Suprapubic skin (tissue), 4 donors: Measurements from ENCODE around the gene RAPGEF6. TPM values are rescaled to one million over a fixed set of nuclear protein-coding genes. Genes with fewer than 3 reads are reported as not detected.

Experiments used
- DNase-seq, 2 donors: peaks; one replicate each; pipeline ENCODE4 v3.0.0-alpha.2; 2019; ENCODE audit warnings: low spot score in 2 of 2
- H3K27ac ChIP-seq: fragments of 200-600 bp; sonication (generic); one replicate; pipeline ENCODE4 v1.5.1; 2019
- H3K27me3 ChIP-seq: fragments of 200-600 bp; sonication (generic); one replicate; pipeline ENCODE4 v1.5.1; 2019
- H3K36me3 ChIP-seq: fragments of 200-600 bp; sonication (generic); one replicate; pipeline ENCODE4 v1.5.1; 2019
- H3K4me1 ChIP-seq: fragments of 200-600 bp; sonication (generic); one replicate; pipeline ENCODE4 v1.5.1; 2019
- H3K4me3 ChIP-seq: fragments of 200-600 bp; sonication (generic); one replicate; pipeline ENCODE4 v1.5.1; 2019; ENCODE audit warnings: mild to moderate bottlenecking
- H3K9me3 ChIP-seq: fragments of 200-600 bp; sonication (generic); one replicate; pipeline ENCODE4 v1.5.1; 2019
- EP300 ChIP-seq: sonication (generic); formaldehyde crosslinking; IDR thresholded peaks from one replicate; pipeline ENCODE4 v1.6.1; 2017; ENCODE audit warnings: antibody characterized with exemption
- POLR2A ChIP-seq, 2 donors: fragments of 450-650 bp; IDR thresholded peaks; one replicate each; pipeline ENCODE4 v1.6.1; 2017; ENCODE audit warnings: antibody characterized with exemption in 2 of 2, mild to moderate bottlenecking in 2 of 2, moderate library complexity in 2 of 2
- POLR2AphosphoS5 ChIP-seq, 3 donors: sonication (generic); formaldehyde crosslinking; IDR thresholded peaks; one replicate each; pipeline ENCODE4 v1.6.1; 2017; ENCODE audit warnings: antibody characterized with exemption in 3 of 3
- WGBS: methylation state at CpG from one replicate; pipeline ENCODE4 v1.1.5; 2018; 5-methylcytosine and 5-hydroxymethylcytosine counted together
- total RNA-seq, 4 donors: library from RNA; depleted of rRNA; stranded (reverse); fragments of >200 nt; gene quantifications; one replicate each; pipeline ENCODE4 v1.1.0, GENCODE V29; 2016
- TF ChIP-seq, protein P1 (sequence below), 2 donors: fragments of 200-600 bp in 1 of 2; fragments of 450-650 bp in 1 of 2; sonication (generic) in 1 of 2; IDR thresholded peaks; one replicate each; pipeline ENCODE4 v1.5.1; 2016 to 2019; ENCODE audit warnings: antibody characterized with exemption in 2 of 2, mild to moderate bottlenecking in 1 of 2, moderate library complexity in 1 of 2

Gene RAPGEF6
- total RNA-seq, 4 donors from 2014 or later: 17.8 to 38.3 (median 20.6) TPM

DNA sequence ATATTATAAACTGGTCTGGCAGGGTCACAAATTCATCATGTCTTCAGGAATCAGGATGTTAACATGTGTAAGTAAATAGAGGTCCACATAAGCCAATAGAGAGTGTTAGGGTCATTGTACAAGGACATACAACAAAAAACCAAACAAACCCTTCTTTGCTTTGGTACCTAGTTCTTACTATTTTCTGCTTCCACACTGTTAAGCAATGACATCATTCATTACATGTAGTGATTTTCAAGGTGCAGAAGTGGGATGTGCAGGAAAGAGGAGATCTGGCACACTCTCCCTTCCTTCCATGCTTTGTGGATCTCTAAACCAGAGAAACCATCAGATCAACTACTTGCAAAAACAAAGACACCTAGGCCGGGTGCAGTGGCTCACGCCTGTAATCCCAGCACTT is 184.1 kb downstream of the RAPGEF6 start:
- H3K9me3 ChIP-seq: no peaks in the 10 kb centered on the region
- H3K27ac ChIP-seq: no peak overlapping the region
- H3K4me1 ChIP-seq: no peaks in the 10 kb centered on the region
- DNase-seq: no peak
- H3K36me3 ChIP-seq: peaks cover 63% of the 10 kb centered on the region
- H3K4me3 ChIP-seq: no peak overlapping the region
- H3K27me3 ChIP-seq: no peaks in the 10 kb centered on the region
- no peak for TF ChIP-seq EP300
- no peak for TF ChIP-seq POLR2A (IDR thresholded peaks at IDR 0.05)
- TF ChIP-seq, protein P1, sequence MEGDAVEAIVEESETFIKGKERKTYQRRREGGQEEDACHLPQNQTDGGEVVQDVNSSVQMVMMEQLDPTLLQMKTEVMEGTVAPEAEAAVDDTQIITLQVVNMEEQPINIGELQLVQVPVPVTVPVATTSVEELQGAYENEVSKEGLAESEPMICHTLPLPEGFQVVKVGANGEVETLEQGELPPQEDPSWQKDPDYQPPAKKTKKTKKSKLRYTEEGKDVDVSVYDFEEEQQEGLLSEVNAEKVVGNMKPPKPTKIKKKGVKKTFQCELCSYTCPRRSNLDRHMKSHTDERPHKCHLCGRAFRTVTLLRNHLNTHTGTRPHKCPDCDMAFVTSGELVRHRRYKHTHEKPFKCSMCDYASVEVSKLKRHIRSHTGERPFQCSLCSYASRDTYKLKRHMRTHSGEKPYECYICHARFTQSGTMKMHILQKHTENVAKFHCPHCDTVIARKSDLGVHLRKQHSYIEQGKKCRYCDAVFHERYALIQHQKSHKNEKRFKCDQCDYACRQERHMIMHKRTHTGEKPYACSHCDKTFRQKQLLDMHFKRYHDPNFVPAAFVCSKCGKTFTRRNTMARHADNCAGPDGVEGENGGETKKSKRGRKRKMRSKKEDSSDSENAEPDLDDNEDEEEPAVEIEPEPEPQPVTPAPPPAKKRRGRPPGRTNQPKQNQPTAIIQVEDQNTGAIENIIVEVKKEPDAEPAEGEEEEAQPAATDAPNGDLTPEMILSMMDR (IDR thresholded peaks at IDR 0.05): no peak
- TF ChIP-seq POLR2AphosphoS5 (IDR thresholded peaks at IDR 0.05): no peak
- WGBS: 100% methylated on average over 2 of the region's 2 CpGs

DNA sequence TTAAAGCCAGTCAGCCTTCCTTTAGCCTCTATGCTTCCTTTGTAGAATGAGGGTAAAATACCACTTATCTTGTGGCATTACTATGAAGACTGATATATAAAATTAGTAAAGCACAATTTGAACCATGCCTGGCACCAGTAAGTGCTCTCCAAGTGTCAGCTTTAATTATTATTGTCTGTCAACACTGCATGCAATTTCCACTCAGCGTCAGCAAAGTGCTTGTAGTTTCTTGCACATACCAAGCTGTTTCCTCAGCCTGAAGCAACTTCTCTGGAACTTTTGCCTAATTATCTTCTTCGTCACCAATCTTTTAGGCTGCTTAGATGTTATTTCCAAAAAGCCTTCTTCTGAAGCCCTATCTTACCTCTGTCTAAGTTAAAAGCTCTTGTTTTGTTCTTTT is 193.8 kb downstream of the RAPGEF6 start:
- no peak overlapping the region for H3K4me3 ChIP-seq
- TF ChIP-seq, protein P1 (IDR thresholded peaks at IDR 0.05): no peak
- TF ChIP-seq POLR2A (IDR thresholded peaks at IDR 0.05): no peak
- no peak for TF ChIP-seq EP300
- TF ChIP-seq POLR2AphosphoS5 (IDR thresholded peaks at IDR 0.05): no peak
- DNase-seq: no peak
- 74% methylated on average over 2 of the region's 2 CpGs for WGBS
- H3K36me3 ChIP-seq: peaks cover 47% of the 10 kb centered on the region
- H3K4me1 ChIP-seq: peaks cover 5% of the 10 kb centered on the region
- H3K27ac ChIP-seq: no peak overlapping the region
- no peaks in the 10 kb centered on the region for H3K27me3 ChIP-seq
- no peaks in the 10 kb centered on the region for H3K9me3 ChIP-seq

DNA sequence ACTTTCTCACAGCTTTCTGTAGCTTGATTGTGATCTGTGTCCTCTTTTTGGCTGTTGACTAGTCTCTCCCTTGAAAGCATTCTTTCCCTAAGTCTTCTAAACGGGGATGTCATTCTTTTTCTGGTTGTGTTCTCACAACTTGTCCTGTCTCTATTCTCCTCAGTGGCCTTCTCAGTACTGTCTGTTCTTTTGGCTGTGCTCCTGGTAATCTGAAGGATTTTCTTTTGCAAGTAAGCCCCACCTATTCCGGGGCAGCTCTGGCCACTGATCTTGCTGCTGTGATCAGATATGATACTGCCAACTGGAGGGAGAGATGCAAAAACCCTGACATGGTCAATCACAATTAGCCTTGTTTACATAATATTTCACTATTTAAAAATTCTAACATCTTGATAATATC is 198.9 kb downstream of the RAPGEF6 start:
- DNase-seq: no peak
- H3K36me3 ChIP-seq: peaks cover 76% of the 10 kb centered on the region
- no peak for TF ChIP-seq EP300
- no peak for TF ChIP-seq POLR2A (IDR thresholded peaks at IDR 0.05)
- TF ChIP-seq POLR2AphosphoS5 (IDR thresholded peaks at IDR 0.05): no peak
- 46% methylated on average over 2 of the region's 2 CpGs for WGBS
- H3K4me3 ChIP-seq: no peak overlapping the region
- no peaks in the 10 kb centered on the region for H3K9me3 ChIP-seq
- H3K4me1 ChIP-seq: peaks cover 11% of the 10 kb centered on the region
- peak overlapping the region; percentile 61 for H3K27ac ChIP-seq
- H3K27me3 ChIP-seq: no peaks in the 10 kb centered on the region

DNA sequence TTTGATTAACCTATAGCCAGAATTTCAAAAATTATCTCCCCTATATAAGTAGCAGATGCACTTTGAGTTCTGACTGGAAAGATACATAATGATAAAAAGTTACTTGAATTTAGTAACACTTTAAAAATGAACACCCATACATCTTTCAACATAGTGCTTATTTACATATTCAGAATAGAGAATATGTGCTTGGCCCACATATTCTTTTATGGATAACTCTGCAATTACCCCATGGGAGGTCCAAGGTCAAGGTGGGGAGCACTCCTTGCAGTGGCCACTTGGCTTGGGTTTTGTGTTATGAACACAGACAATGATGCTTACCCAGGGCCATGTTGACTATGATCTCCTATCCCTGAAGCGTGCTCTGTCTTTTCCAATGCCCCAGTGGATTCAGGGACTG is 201.9 kb downstream of the RAPGEF6 start:
- Histone ChIP-seq H3K4me3 (no peak overlapping the region), H3K27me3 (no peaks in the 10 kb centered on the region), H3K27ac (no peak overlapping the region), H3K4me1 (peaks cover 11% of the 10 kb centered on the region), H3K9me3 (no peaks in the 10 kb centered on the region), H3K36me3 (peaks cover 75% of the 10 kb centered on the region)
- TF ChIP-seq POLR2A (IDR thresholded peaks at IDR 0.05) (no peak), POLR2AphosphoS5 (IDR thresholded peaks at IDR 0.05) (no peak), EP300 (no peak)
- TF ChIP-seq, protein P1 (IDR thresholded peaks at IDR 0.05): no peak
- no peak for DNase-seq
- 93% methylated on average over 1 of the region's 1 CpG for WGBS

DNA sequence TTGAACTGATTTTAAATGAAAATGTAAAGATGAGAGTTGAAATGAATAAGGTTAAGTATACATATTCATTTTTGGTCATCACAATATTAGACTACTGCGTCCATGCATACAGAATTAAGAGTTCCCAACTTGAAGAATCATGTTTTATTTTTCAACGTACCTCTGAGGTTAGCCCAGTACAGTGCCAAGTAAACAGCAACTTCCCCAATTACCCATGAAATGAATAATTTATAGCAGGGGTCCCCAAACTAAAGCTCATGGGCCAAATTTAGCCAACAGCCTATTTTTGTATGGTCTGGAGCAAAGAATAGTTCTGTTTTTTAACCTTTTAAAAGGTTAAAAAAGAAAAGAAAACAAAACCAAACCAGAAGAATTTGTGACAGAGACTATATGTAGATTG is 203.2 kb downstream of the RAPGEF6 start:
- Histone ChIP-seq H3K36me3 (peaks cover 75% of the 10 kb centered on the region), H3K4me3 (no peak overlapping the region), H3K27me3 (no peaks in the 10 kb centered on the region), H3K9me3 (no peaks in the 10 kb centered on the region), H3K27ac (no peak overlapping the region), H3K4me1 (peaks cover 11% of the 10 kb centered on the region)
- no peak for DNase-seq
- no peak for TF ChIP-seq POLR2A (IDR thresholded peaks at IDR 0.05)
- no peak for TF ChIP-seq EP300
- TF ChIP-seq, protein P1 (IDR thresholded peaks at IDR 0.05): no peak
- TF ChIP-seq POLR2AphosphoS5 (IDR thresholded peaks at IDR 0.05): no peak
- 94% methylated on average over 2 of the region's 2 CpGs for WGBS

DNA sequence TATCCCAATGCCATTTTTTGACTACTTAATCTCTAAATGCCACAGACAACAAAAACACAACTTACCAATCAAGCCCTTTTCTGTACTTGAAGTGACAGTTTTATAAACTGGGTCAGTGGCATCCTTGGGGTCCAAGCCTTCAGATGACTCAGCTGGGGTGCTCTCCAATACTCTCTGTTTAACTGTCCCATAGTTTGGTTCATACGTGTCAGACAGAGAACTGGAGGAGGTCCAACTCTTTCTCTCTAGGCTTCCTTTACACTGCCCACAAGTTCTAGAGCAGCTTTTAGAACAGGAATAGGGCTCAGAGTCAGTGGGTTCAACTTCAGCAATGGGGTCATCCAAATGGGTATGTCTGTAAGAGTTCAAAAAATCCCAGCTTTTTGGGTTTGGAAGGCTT is 204.2 kb downstream of the RAPGEF6 start:
- 88% methylated on average over 1 of the region's 1 CpG for WGBS
- Histone ChIP-seq H3K4me3 (no peak overlapping the region), H3K9me3 (no peaks in the 10 kb centered on the region), H3K4me1 (peaks cover 4% of the 10 kb centered on the region), H3K36me3 (peaks cover 77% of the 10 kb centered on the region), H3K27ac (no peak overlapping the region), H3K27me3 (no peaks in the 10 kb centered on the region)
- TF ChIP-seq POLR2AphosphoS5 (IDR thresholded peaks at IDR 0.05): no peak
- TF ChIP-seq EP300: no peak
- TF ChIP-seq, protein P1 (IDR thresholded peaks at IDR 0.05): no peak
- no peak for TF ChIP-seq POLR2A (IDR thresholded peaks at IDR 0.05)
- DNase-seq: no peak
